H9 (cell line): Measurements from ENCODE around the gene IFNA21. TPM values are rescaled to one million over a fixed set of nuclear protein-coding genes. Genes with fewer than 3 reads are reported as not detected.

Experiments used
- DNase-seq: peaks from one replicate; pipeline ENCODE4 v3.0.0-alpha.2; 2017
- H2AFZ ChIP-seq: one replicate; pipeline ENCODE4 v1.6.1; 2013; ENCODE audit warnings: mild to moderate bottlenecking, low read length, control low read depth, moderate library complexity
- H2AK5ac ChIP-seq: 2 replicates; pipeline ENCODE4 v1.6.1; 2013; ENCODE audit warnings: low read length, control low read depth, mixed read lengths; ENCODE audit not compliant: insufficient read length
- H2BK120ac ChIP-seq: one replicate; pipeline ENCODE4 v1.6.1; 2013; ENCODE audit warnings: low read depth, mild to moderate bottlenecking, low read length, control low read depth, inconsistent platforms; ENCODE audit not compliant: poor library complexity, severe bottlenecking
- H2BK12ac ChIP-seq: 2 replicates; pipeline ENCODE4 v1.6.1; 2013; ENCODE audit warnings: low read length, control low read depth, mixed read lengths, low read depth; ENCODE audit not compliant: insufficient read length
- H2BK15ac ChIP-seq: 2 replicates; pipeline ENCODE4 v1.6.1; 2013; ENCODE audit warnings: low read depth, low read length, control low read depth
- H2BK20ac ChIP-seq: one replicate; pipeline ENCODE4 v1.6.1; 2013; ENCODE audit warnings: low read depth, mild to moderate bottlenecking, low read length, control low read depth, inconsistent platforms; ENCODE audit not compliant: poor library complexity, severe bottlenecking
- H2BK5ac ChIP-seq: 2 replicates; pipeline ENCODE4 v1.6.1; 2013; ENCODE audit warnings: low read length, control low read depth, mixed read lengths; ENCODE audit not compliant: insufficient read length
- H3K14ac ChIP-seq: 2 replicates; pipeline ENCODE4 v1.6.1; 2013; ENCODE audit warnings: low read length, control low read depth; ENCODE audit not compliant: insufficient read depth
- H3K18ac ChIP-seq: 2 replicates; pipeline ENCODE4 v1.6.1; 2013; ENCODE audit warnings: low read depth, mild to moderate bottlenecking, mixed read lengths, low read length, control low read depth; ENCODE audit not compliant: insufficient read length
- H3K23ac ChIP-seq: 2 replicates; pipeline ENCODE4 v1.6.1; 2013; ENCODE audit warnings: low read length, control low read depth, mixed read lengths, low read depth; ENCODE audit not compliant: insufficient read length
- H3K23me2 ChIP-seq: 2 replicates; pipeline ENCODE4 v1.6.1; 2013; ENCODE audit warnings: low read depth, mild to moderate bottlenecking, mixed read lengths, low read length, control low read depth; ENCODE audit not compliant: insufficient read length, poor library complexity, severe bottlenecking
- H3K27ac ChIP-seq: 2 replicates; pipeline ENCODE4 v1.5.1; 2013; ENCODE audit warnings: low read length, control low read depth, mixed read lengths, low read depth; ENCODE audit not compliant: insufficient read length
- H3K27me3 ChIP-seq: 2 replicates; pipeline ENCODE4 v1.6.1; 2013; ENCODE audit warnings: low read length, control low read depth, inconsistent platforms; ENCODE audit not compliant: insufficient read depth
- H3K4ac ChIP-seq: 2 replicates; pipeline ENCODE4 v1.6.1; 2013; ENCODE audit warnings: low read depth, mild to moderate bottlenecking, control low read depth, inconsistent platforms, low read length, moderate library complexity
- H3K4me1 ChIP-seq: 2 replicates; pipeline ENCODE4 v1.6.1; 2013; ENCODE audit warnings: low read length, control low read depth, inconsistent platforms; ENCODE audit not compliant: insufficient read depth
- H3K4me2 ChIP-seq: 2 replicates; pipeline ENCODE4 v1.6.1; 2013; ENCODE audit warnings: low read length, control low read depth, mixed read lengths; ENCODE audit not compliant: insufficient read length, insufficient read depth
- H3K56ac ChIP-seq: 2 replicates; pipeline ENCODE4 v1.6.1; 2013; ENCODE audit warnings: low read depth, mild to moderate bottlenecking, mixed read lengths, low read length, control low read depth; ENCODE audit not compliant: insufficient read length
- H3K79me1 ChIP-seq: 2 replicates; pipeline ENCODE4 v1.6.1; 2013; ENCODE audit warnings: low read depth, mild to moderate bottlenecking, moderate library complexity, low read length, control low read depth, inconsistent platforms; ENCODE audit not compliant: insufficient read depth, poor library complexity, severe bottlenecking
- H3K79me2 ChIP-seq: 2 replicates; pipeline ENCODE4 v1.6.1; 2013; ENCODE audit warnings: low read length, control low read depth, inconsistent platforms; ENCODE audit not compliant: insufficient read depth
- H3K9ac ChIP-seq: 2 replicates; pipeline ENCODE4 v1.6.1; 2013; ENCODE audit warnings: low read length, control low read depth, mixed read lengths; ENCODE audit not compliant: insufficient read length; ENCODE audit errors: extremely low read depth
- H3K9me3 ChIP-seq: one replicate; pipeline ENCODE4 v1.6.1; 2013; ENCODE audit warnings: low read depth, low read length, inconsistent platforms; ENCODE audit not compliant: control insufficient read depth
- H3T11ph ChIP-seq: one replicate; pipeline ENCODE4 v1.6.1; 2013; ENCODE audit warnings: mild to moderate bottlenecking, low read length, control low read depth, inconsistent platforms
- H4K20me1 ChIP-seq: one replicate; pipeline ENCODE4 v1.6.1; 2013; ENCODE audit not compliant: control insufficient read depth, insufficient read length, insufficient read depth
- H4K5ac ChIP-seq: 2 replicates; pipeline ENCODE4 v1.6.1; 2013; ENCODE audit warnings: low read depth, mild to moderate bottlenecking, mixed read lengths, low read length, control low read depth; ENCODE audit not compliant: insufficient read length
- H4K8ac ChIP-seq: replicated peaks from 2 replicates; pipeline ENCODE4 v1.6.1; 2013; ENCODE audit warnings: low read length, control low read depth, mixed read lengths, low read depth; ENCODE audit not compliant: insufficient read length
- H4K91ac ChIP-seq: 2 replicates; pipeline ENCODE4 v1.6.1; 2013; ENCODE audit warnings: low read depth, mild to moderate bottlenecking, moderate library complexity, mixed read lengths, low read length, control low read depth; ENCODE audit not compliant: insufficient read length
- H3K27ac Mint-ChIP-seq, 3 experiments: 2 replicates in 2 of 3; 3 replicates in 1 of 3; pipeline ENCODE4 v1.8.0; 2020 to 2021; ENCODE audit warnings: mixed read lengths in 3 of 3, mild to moderate bottlenecking in 1 of 3, moderate library complexity in 1 of 3
- H3K27me3 Mint-ChIP-seq: 2 replicates; pipeline ENCODE4 v1.8.0; 2021; ENCODE audit warnings: low read depth, mild to moderate bottlenecking, moderate library complexity, mixed read lengths
- H3K36me3 Mint-ChIP-seq, 3 experiments: 2 replicates in 2 of 3; 3 replicates in 1 of 3; pipeline ENCODE4 v1.8.0; 2020 to 2021; ENCODE audit warnings: low read depth in 3 of 3, mixed read lengths in 3 of 3; ENCODE audit not compliant: insufficient read depth in 1 of 3
- H3K4me1 Mint-ChIP-seq, 2 experiments: 2 replicates each; pipeline ENCODE4 v1.8.0; 2020; ENCODE audit warnings: mixed read lengths in 2 of 2
- H3K4me3 Mint-ChIP-seq, 2 experiments: 2 replicates in 1 of 2; 3 replicates in 1 of 2; pipeline ENCODE4 v1.8.0; 2020 to 2021; ENCODE audit warnings: mild to moderate bottlenecking in 2 of 2, mixed read lengths in 2 of 2, moderate library complexity in 1 of 2
- H3K9me3 Mint-ChIP-seq, 2 experiments: 2 replicates in 1 of 2; 3 replicates in 1 of 2; pipeline ENCODE4 v1.8.0; 2020; ENCODE audit warnings: mild to moderate bottlenecking in 2 of 2, mixed read lengths in 2 of 2, moderate library complexity in 1 of 2
- WGBS: extraction: QIAGEN DNeasy Blood & Tissue Kit; methylation state at CpG from one replicate; pipeline ENCODE4 v1.1.7; 2013; ENCODE audit warnings: missing lambda C conversion rate, low lambda C conversion rate, mixed read lengths; ENCODE audit not compliant: insufficient read length; ENCODE audit errors: extremely low coverage; 5-methylcytosine and 5-hydroxymethylcytosine counted together
- total RNA-seq: library from RNA; stranded (reverse); gene quantifications from 2 replicates; pipeline ENCODE4 v1.2.1, GENCODE V29; 2021
- TF ChIP-seq, protein P1 (sequence below): fragments of 200-600 bp; sonication (generic); conservative IDR thresholded peaks from 3 replicates; pipeline ENCODE4 v1.8.0; 2021; ENCODE audit warnings: antibody characterized with exemption, mild to moderate bottlenecking

IFNA21 gene
- total RNA-seq, 1 experiment from 2014 or later: not detected

DNA sequence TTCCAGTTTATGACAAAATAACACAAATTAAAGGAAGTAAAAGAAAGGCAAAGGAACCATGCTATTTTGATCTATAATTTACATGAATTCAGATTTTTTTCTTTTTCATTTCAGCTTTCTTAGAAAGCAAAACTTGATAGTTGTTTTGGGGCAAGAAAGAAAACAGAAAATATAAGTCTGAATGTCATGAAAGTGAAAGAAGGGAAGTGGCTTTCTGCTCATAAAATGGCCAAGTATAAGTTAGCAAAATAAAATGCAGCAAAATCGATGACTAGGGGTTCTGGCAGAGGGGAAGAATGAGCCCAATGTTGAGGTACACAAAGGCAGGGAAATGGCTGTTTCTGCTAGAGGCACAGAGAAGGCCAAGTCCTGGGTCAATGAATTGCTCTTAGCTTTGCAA is 21.9 kb downstream of the IFNA21 start:
- Histone ChIP-seq H2AK5ac (no peak overlapping the region), H3K23ac (no peak overlapping the region), H3K4me2 (no peak overlapping the region), H2BK120ac (no peak overlapping the region), H2AFZ (no peak overlapping the region), H3K79me2 (no peaks in the 10 kb centered on the region), H3K9ac (no peak overlapping the region), H3K79me1 (no peaks in the 10 kb centered on the region), H4K20me1 (no peaks in the 10 kb centered on the region), H3K18ac (no peak overlapping the region), H3K4me1 (no peaks in the 10 kb centered on the region), H2BK5ac (no peak overlapping the region), H2BK15ac (no peak overlapping the region), H4K8ac (no peak overlapping the region), H2BK20ac (no peak overlapping the region), H3K56ac (no peak overlapping the region), H3K23me2 (no peaks in the 10 kb centered on the region), H3K27ac (no peak overlapping the region), H3K27me3 (no peaks in the 10 kb centered on the region), H3K14ac (no peak overlapping the region), H3K4ac (no peak overlapping the region), H3T11ph (no peak overlapping the region), H3K9me3 (no peaks in the 10 kb centered on the region), H4K5ac (no peak overlapping the region), H4K91ac (no peak overlapping the region), H2BK12ac (no peak overlapping the region)
- TF ChIP-seq, protein P1, sequence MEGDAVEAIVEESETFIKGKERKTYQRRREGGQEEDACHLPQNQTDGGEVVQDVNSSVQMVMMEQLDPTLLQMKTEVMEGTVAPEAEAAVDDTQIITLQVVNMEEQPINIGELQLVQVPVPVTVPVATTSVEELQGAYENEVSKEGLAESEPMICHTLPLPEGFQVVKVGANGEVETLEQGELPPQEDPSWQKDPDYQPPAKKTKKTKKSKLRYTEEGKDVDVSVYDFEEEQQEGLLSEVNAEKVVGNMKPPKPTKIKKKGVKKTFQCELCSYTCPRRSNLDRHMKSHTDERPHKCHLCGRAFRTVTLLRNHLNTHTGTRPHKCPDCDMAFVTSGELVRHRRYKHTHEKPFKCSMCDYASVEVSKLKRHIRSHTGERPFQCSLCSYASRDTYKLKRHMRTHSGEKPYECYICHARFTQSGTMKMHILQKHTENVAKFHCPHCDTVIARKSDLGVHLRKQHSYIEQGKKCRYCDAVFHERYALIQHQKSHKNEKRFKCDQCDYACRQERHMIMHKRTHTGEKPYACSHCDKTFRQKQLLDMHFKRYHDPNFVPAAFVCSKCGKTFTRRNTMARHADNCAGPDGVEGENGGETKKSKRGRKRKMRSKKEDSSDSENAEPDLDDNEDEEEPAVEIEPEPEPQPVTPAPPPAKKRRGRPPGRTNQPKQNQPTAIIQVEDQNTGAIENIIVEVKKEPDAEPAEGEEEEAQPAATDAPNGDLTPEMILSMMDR: no peak
- H3K4me1 Mint-ChIP-seq: peaks cover 0 to 3% of the 10 kb centered on the region in 2 experiments; a peak in 1 of 4 replicates
- H3K27me3 Mint-ChIP-seq: no peaks in the 10 kb centered on the region; the same call in 1 of the 2 replicates
- H3K36me3 Mint-ChIP-seq: no peaks in the 10 kb centered on the region
- DNase-seq: no peak
- no peak overlapping the region for H3K27ac Mint-ChIP-seq
- peaks cover 3 to 5% of the 10 kb centered on the region in 2 experiments; a peak in 4 of 5 replicates for H3K9me3 Mint-ChIP-seq
- no peak overlapping the region for H3K4me3 Mint-ChIP-seq
- no CpG with 5 or more reads among the region's 1 CpG for WGBS
